Activated CD8-positive, alpha-beta T cell treated with anti-CD3 and anti-CD28 coated beads for 36 hours (primary cell): ENCODE measurements around the gene EBF4. TPM values are rescaled to one million over a fixed set of nuclear protein-coding genes. Genes with fewer than 3 reads are reported as not detected.

ENCODE experiments used
- ATAC-seq: fragments of 200-7000 bp; cut with Tn5 transposase; one replicate; pipeline ENCODE4 v1.10.0; 2021; ENCODE audit warnings: mild to moderate bottlenecking, moderate library complexity
- CTCF ChIA-PET: fragments of 350-600 bp; sonication (Branson Sonifier 250); formaldehyde crosslinking; loops from one replicate; lab custom pipeline; 2021; ENCODE audit warnings: antibody characterized with exemption; lab: Charles Lee
- POLR2A ChIA-PET: fragments of 350-600 bp; sonication (Branson Sonifier 250); formaldehyde crosslinking; loops from one replicate; lab custom pipeline; 2021; ENCODE audit warnings: antibody characterized with exemption; lab: Charles Lee
- DNase-seq: peaks from one replicate; pipeline ENCODE4 v3.0.0-alpha.2; 2020
- H3K27ac Mint-ChIP-seq: one replicate; pipeline ENCODE4 v1.8.0; 2021; ENCODE audit warnings: mild to moderate bottlenecking, mixed read lengths
- H3K27me3 Mint-ChIP-seq: one replicate; pipeline ENCODE4 v1.8.0; 2021; ENCODE audit warnings: mixed read lengths
- H3K36me3 Mint-ChIP-seq: one replicate; pipeline ENCODE4 v1.8.0; 2021; ENCODE audit warnings: low read depth, mixed read lengths
- H3K4me1 Mint-ChIP-seq: one replicate; pipeline ENCODE4 v1.8.0; 2021; ENCODE audit warnings: low read depth, mixed read lengths
- H3K4me3 Mint-ChIP-seq: one replicate; pipeline ENCODE4 v1.8.0; 2021; ENCODE audit warnings: mild to moderate bottlenecking, moderate library complexity, mixed read lengths
- H3K9me3 Mint-ChIP-seq: one replicate; pipeline ENCODE4 v1.8.0; 2021; ENCODE audit warnings: mixed read lengths
- CTCF ChIP-seq: fragments of 200-600 bp; IDR thresholded peaks from one replicate; pipeline ENCODE4 v1.8.0; 2022; ENCODE audit warnings: antibody characterized with exemption, mild to moderate bottlenecking
- intact Hi-C: fragments of 100-400 bp; cut with micrococcal nuclease; formaldehyde crosslinking; loops from one replicate; pipeline ENCODE4 v1.10.0; 2022
- total RNA-seq, 2 experiments: library from RNA; stranded (reverse); gene quantifications; one replicate each; pipeline ENCODE4 v1.2.3, GENCODE V29; 2021

The EBF4 gene
- total RNA-seq, 2 experiments from 2014 or later: 1.1 to 1.2 TPM

- Mint-ChIP-seq H3K27me3 (no peaks in the 10 kb centered on the region), H3K4me3 (no peak overlapping the region), H3K36me3 (no peaks in the 10 kb centered on the region), H3K9me3 (no peaks in the 10 kb centered on the region), H3K27ac (no peak overlapping the region), H3K4me1 (peaks cover 3% of the 10 kb centered on the region)
- ChIA-PET CTCF (no interaction called here), POLR2A (interaction anchor here (1.2 kb wide), 1 partner anchor 15 kb away, joined by 3 read pairs; no protein-coding TSS in a partner anchor)
- ATAC-seq: no peak
- intact Hi-C loops: no loop called here
- no peak for DNase-seq
- no peak for TF ChIP-seq CTCF
These were observed 11.3 kb downstream of the EBF4 start for GRCh38 chr20:2703716-2704475.

GRCh38 chr20:2705931-2706645 is 13.5 kb downstream of the EBF4 start:
- POLR2A ChIA-PET: no interaction called here

GRCh38 chr20:2706688-2707352 is 14.2 kb downstream of the EBF4 start:
- intact Hi-C loops: no loop called here
- Mint-ChIP-seq H3K4me3 (no peak overlapping the region), H3K36me3 (no peaks in the 10 kb centered on the region), H3K9me3 (no peaks in the 10 kb centered on the region), H3K4me1 (peaks cover 3% of the 10 kb centered on the region), H3K27me3 (no peaks in the 10 kb centered on the region), H3K27ac (no peak overlapping the region)
- DNase-seq: no peak
- POLR2A ChIA-PET: no interaction called here
- CTCF ChIA-PET: interaction anchor here (1.6 to 3.4 kb wide), 2 partner anchors 36 to 45 kb away, joined by 4 to 19 read pairs; no protein-coding TSS in a partner anchor
- peak; percentile 64 for ATAC-seq
- no peak for TF ChIP-seq CTCF

More at GRCh38 chr20:2705931-2706645, 13.5 kb downstream of the EBF4 start:
- TF ChIP-seq CTCF: no peak
- CTCF ChIA-PET: interaction anchor here (0.5 to 3.4 kb wide), 3 partner anchors 9 to 46 kb away, joined by 3 to 19 read pairs (median 4); no protein-coding TSS in a partner anchor
- Mint-ChIP-seq H3K9me3 (no peaks in the 10 kb centered on the region), H3K27me3 (no peaks in the 10 kb centered on the region), H3K36me3 (no peaks in the 10 kb centered on the region), H3K4me1 (peaks cover 3% of the 10 kb centered on the region), H3K27ac (no peak overlapping the region), H3K4me3 (no peak overlapping the region)
- intact Hi-C loops: no loop called here
- DNase-seq (no peak), ATAC-seq (no peak)

GRCh38 chr20:2707353-2708072 is 14.9 kb downstream of the EBF4 start:
- intact Hi-C loops: no loop called here
- ChIA-PET CTCF (interaction anchor here (1.6 to 3.4 kb wide), 3 partner anchors 20 to 44 kb away, joined by 4 to 19 read pairs (median 5); no protein-coding TSS in a partner anchor), POLR2A (no interaction called here)
- Mint-ChIP-seq H3K36me3 (no peaks in the 10 kb centered on the region), H3K27ac (no peak overlapping the region), H3K9me3 (no peaks in the 10 kb centered on the region), H3K4me3 (no peak overlapping the region), H3K27me3 (no peaks in the 10 kb centered on the region), H3K4me1 (peaks cover 3% of the 10 kb centered on the region)
- DNase-seq: no peak
- no peak for ATAC-seq
- no peak for TF ChIP-seq CTCF
